Cardiac fibroblast (primary cell): ENCODE data around the gene PLCH2.

Experiments
- DNase-seq, 2 donors: peaks; one replicate each; pipeline versions ENCODE4 v3.0.0 to v3.0.0-alpha.2; 2010; ENCODE audit warnings: low read depth in 2 of 2
- H3K4me3 ChIP-seq, 2 donors: replicated peaks in 1 of 2; 1 replicate in 1 of 2; 2 replicates in 1 of 2; pipeline ENCODE4 v1.5.1; 2011; ENCODE audit warnings: low read depth in 2 of 2, low read length in 2 of 2, mild to moderate bottlenecking in 2 of 2, moderate library complexity in 1 of 2
- CTCF ChIP-seq: IDR thresholded peaks from one replicate; pipeline ENCODE4 v1.5.1; 2011; ENCODE audit warnings: low read depth, mild to moderate bottlenecking, low read length, inconsistent platforms

Gene PLCH2

GRCh38 chr1:2446394-2446793, 29.7 kb upstream of the PLCH2 start:
- DNase-seq = no peak
- no peak for TF ChIP-seq CTCF
- no peak overlapping the region for H3K4me3 ChIP-seq

- no peak overlapping the region for H3K4me3 ChIP-seq
- TF ChIP-seq CTCF = no peak
- DNase-seq = no peak
Observed at GRCh38 chr1:2446861-2447260, 29.2 kb upstream of the PLCH2 start.

- TF ChIP-seq CTCF = no peak
- H3K4me3 ChIP-seq = no peak overlapping the region
- DNase-seq = no peak
Observed at GRCh38 chr1:2447276-2448097, 28.6 kb upstream of the PLCH2 start.

- no peak for TF ChIP-seq CTCF
- DNase-seq = peak in 1 of 2 donors; percentile 22
- no peak overlapping the region for H3K4me3 ChIP-seq
Observed at GRCh38 chr1:2448098-2448445, 28.0 kb upstream of the PLCH2 start.

- peak in 1 of 2 donors; percentile 32 for DNase-seq
- no peak overlapping the region for H3K4me3 ChIP-seq
- no peak for TF ChIP-seq CTCF
Observed at GRCh38 chr1:2449636-2450454, 26.2 kb upstream of the PLCH2 start.

GRCh38 chr1:2451741-2452140, 24.3 kb upstream of the PLCH2 start:
- no peak overlapping the region for H3K4me3 ChIP-seq
- peak; percentile 31 to 91 for DNase-seq

More at GRCh38 chr1:2451741-2452140, 24.3 kb upstream of the PLCH2 start:
- no peak for TF ChIP-seq CTCF
